Measurements from ENCODE around the gene CACNA1C. TPM values are rescaled to one million over a fixed set of nuclear protein-coding genes. Genes with fewer than 3 reads are reported as not detected.
A peak's percentile ranks its signal among the peaks of the same experiment; 100 is the strongest.

Gene CACNA1C
- total RNA-seq, 1 donor from 2014 or later = 102 TPM

- DNase-seq (ENCODE audit: low spot score in 2 of 2) = peak; percentile 51 to 88
- Histone ChIP-seq H3K27me3 (no peaks in the 10 kb centered on the region), H3K27ac (peak overlapping the region; percentile 78 to 85), H3K4me1 (peaks cover 11 to 53% of the 10 kb centered on the region in 2 donors), H3K36me3 (no peaks in the 10 kb centered on the region), H3K9me3 (no peaks in the 10 kb centered on the region), H3K4me3 (no peak overlapping the region)
- TF ChIP-seq, protein P1, sequence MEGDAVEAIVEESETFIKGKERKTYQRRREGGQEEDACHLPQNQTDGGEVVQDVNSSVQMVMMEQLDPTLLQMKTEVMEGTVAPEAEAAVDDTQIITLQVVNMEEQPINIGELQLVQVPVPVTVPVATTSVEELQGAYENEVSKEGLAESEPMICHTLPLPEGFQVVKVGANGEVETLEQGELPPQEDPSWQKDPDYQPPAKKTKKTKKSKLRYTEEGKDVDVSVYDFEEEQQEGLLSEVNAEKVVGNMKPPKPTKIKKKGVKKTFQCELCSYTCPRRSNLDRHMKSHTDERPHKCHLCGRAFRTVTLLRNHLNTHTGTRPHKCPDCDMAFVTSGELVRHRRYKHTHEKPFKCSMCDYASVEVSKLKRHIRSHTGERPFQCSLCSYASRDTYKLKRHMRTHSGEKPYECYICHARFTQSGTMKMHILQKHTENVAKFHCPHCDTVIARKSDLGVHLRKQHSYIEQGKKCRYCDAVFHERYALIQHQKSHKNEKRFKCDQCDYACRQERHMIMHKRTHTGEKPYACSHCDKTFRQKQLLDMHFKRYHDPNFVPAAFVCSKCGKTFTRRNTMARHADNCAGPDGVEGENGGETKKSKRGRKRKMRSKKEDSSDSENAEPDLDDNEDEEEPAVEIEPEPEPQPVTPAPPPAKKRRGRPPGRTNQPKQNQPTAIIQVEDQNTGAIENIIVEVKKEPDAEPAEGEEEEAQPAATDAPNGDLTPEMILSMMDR (IDR thresholded peaks at IDR 0.05) = no peak
- intact Hi-C loops (cut with DNase I) = loop anchor here (2.0 kb wide), 1 partner anchor 78 kb away; no protein-coding TSS in a partner anchor
Observed at GRCh38 chr12:2084553-2085296, 31.9 kb downstream of the CACNA1C start.

- H3K27me3 ChIP-seq = no peaks in the 10 kb centered on the region
- no peaks in the 10 kb centered on the region for H3K9me3 ChIP-seq
- intact Hi-C loops (cut with DNase I) = no loop called here
- H3K36me3 ChIP-seq = no peaks in the 10 kb centered on the region
- H3K27ac ChIP-seq = peak overlapping the region; percentile 86 to 89
- TF ChIP-seq, protein P1 (IDR thresholded peaks at IDR 0.05) = no peak
- H3K4me1 ChIP-seq = peaks cover 28 to 41% of the 10 kb centered on the region in 2 donors
- no peak for DNase-seq (ENCODE audit: low spot score in 2 of 2)
- no peak overlapping the region for H3K4me3 ChIP-seq
Observed at GRCh38 chr12:2092354-2092753, 39.6 kb downstream of the CACNA1C start.

GRCh38 chr12:2092890-2093289 is 40.1 kb downstream of the CACNA1C start:
- peaks cover 28 to 42% of the 10 kb centered on the region in 2 donors for H3K4me1 ChIP-seq
- TF ChIP-seq, protein P1 (IDR thresholded peaks at IDR 0.05) = no peak
- no peaks in the 10 kb centered on the region for H3K27me3 ChIP-seq
- no peaks in the 10 kb centered on the region for H3K9me3 ChIP-seq
- intact Hi-C loops (cut with DNase I) = loop anchor here (1.0 kb wide), 1 partner anchor 35 kb away; no protein-coding TSS in a partner anchor
- H3K27ac ChIP-seq = peak overlapping the region; percentile 86 to 89
- H3K36me3 ChIP-seq = no peaks in the 10 kb centered on the region
- H3K4me3 ChIP-seq = no peak overlapping the region
- peak; percentile 39 to 89 for DNase-seq (ENCODE audit: low spot score in 2 of 2)

GRCh38 chr12:2094597-2094996 is 41.8 kb downstream of the CACNA1C start:
- Histone ChIP-seq H3K9me3 (no peaks in the 10 kb centered on the region), H3K4me1 (peaks cover 28 to 51% of the 10 kb centered on the region in 2 donors), H3K36me3 (no peaks in the 10 kb centered on the region), H3K27ac (peak overlapping the region; percentile 86 to 89), H3K4me3 (no peak overlapping the region), H3K27me3 (no peaks in the 10 kb centered on the region)
- TF ChIP-seq, protein P1 (IDR thresholded peaks at IDR 0.05) = no peak
- intact Hi-C loops (cut with DNase I) = no loop called here
- DNase-seq (ENCODE audit: low spot score in 2 of 2) = no peak

DNA sequence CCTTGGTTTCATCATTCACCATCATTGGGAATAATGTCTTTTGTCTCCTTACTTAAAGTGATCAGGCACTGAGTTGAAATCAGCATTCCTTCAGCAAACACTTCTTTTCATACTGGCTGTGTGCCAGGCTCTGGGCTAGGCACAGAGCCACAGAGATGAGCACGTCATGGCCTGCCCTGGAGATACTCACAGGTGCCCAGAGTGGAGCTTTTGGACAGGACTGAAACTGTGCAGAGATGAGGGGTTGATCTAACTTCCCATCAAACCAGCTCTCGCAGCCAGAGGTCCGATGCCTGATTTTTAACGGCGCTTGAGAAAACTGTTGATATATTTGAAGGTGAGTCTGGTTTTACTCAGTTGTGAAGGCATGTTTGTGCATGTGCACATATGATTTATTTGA is 43.1 kb downstream of the CACNA1C start:
- H3K4me3 ChIP-seq = no peak overlapping the region
- peaks cover 33 to 57% of the 10 kb centered on the region in 2 donors for H3K4me1 ChIP-seq
- H3K27me3 ChIP-seq = no peaks in the 10 kb centered on the region
- peak overlapping the region; percentile 32 to 86 for H3K27ac ChIP-seq
- intact Hi-C loops (cut with DNase I) = no loop called here
- no peaks in the 10 kb centered on the region for H3K9me3 ChIP-seq
- DNase-seq (ENCODE audit: low spot score in 2 of 2) = no peak
- TF ChIP-seq, protein P1 (IDR thresholded peaks at IDR 0.05) = no peak
- no peaks in the 10 kb centered on the region for H3K36me3 ChIP-seq
